Measurements from ENCODE around the gene SH3RF3. TPM values are rescaled to one million over a fixed set of nuclear protein-coding genes. Genes with fewer than 3 reads are reported as not detected.
A peak's percentile ranks its signal among the peaks of the same experiment; 100 is the strongest.

Gene SH3RF3
- total RNA-seq, 1 donor from 2014 or later: 59.5 TPM

DNA sequence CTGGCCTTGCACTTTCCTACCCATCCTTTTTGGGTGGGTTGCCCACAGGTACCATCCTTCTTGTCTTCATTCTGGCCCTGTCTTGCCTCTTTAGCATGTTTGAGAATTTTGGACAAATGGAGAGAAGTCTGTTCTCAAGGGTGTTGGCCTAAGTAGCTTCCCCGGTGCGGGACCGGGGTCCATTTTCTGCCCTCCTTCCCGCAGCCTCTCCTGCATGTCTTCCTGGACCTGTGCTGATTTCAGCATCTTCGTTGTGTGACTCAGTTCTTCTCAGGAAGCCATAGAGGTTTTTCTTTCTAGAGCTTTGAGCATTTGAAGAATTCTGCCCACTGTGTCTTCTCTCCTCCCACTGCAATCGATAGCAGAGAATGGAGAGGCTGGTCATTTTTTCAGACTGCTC, 172.7 kb downstream of the SH3RF3 start:
- H3K36me3 Mint-ChIP-seq (ENCODE audit: low read depth): no peaks in the 10 kb centered on the region
- no peak overlapping the region for H3K4me3 Mint-ChIP-seq (ENCODE audit: unreplicated experiment)
- TF ChIP-seq, protein P1, sequence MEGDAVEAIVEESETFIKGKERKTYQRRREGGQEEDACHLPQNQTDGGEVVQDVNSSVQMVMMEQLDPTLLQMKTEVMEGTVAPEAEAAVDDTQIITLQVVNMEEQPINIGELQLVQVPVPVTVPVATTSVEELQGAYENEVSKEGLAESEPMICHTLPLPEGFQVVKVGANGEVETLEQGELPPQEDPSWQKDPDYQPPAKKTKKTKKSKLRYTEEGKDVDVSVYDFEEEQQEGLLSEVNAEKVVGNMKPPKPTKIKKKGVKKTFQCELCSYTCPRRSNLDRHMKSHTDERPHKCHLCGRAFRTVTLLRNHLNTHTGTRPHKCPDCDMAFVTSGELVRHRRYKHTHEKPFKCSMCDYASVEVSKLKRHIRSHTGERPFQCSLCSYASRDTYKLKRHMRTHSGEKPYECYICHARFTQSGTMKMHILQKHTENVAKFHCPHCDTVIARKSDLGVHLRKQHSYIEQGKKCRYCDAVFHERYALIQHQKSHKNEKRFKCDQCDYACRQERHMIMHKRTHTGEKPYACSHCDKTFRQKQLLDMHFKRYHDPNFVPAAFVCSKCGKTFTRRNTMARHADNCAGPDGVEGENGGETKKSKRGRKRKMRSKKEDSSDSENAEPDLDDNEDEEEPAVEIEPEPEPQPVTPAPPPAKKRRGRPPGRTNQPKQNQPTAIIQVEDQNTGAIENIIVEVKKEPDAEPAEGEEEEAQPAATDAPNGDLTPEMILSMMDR (IDR thresholded peaks at IDR 0.05): no peak
- no peaks in the 10 kb centered on the region for H3K9me3 Mint-ChIP-seq (ENCODE audit: low read depth)
- H3K27me3 Mint-ChIP-seq (ENCODE audit: low read depth): no peaks in the 10 kb centered on the region
- H3K27ac Mint-ChIP-seq (ENCODE audit: unreplicated experiment): no peak overlapping the region
- peaks cover 24% of the 10 kb centered on the region for H3K4me1 Mint-ChIP-seq (ENCODE audit: low read depth)
- no peak for DNase-seq (ENCODE audit: low spot score)

GRCh38 chr2:109302319-109302718, 173.3 kb downstream of the SH3RF3 start:
- Mint-ChIP-seq H3K36me3 (ENCODE audit: low read depth) (no peaks in the 10 kb centered on the region), H3K9me3 (ENCODE audit: low read depth) (no peaks in the 10 kb centered on the region), H3K27ac (ENCODE audit: unreplicated experiment) (peak overlapping the region; percentile 66), H3K4me3 (ENCODE audit: unreplicated experiment) (no peak overlapping the region), H3K4me1 (ENCODE audit: low read depth) (peaks cover 24% of the 10 kb centered on the region), H3K27me3 (ENCODE audit: low read depth) (no peaks in the 10 kb centered on the region)
- TF ChIP-seq, protein P1 (IDR thresholded peaks at IDR 0.05): no peak
- no peak for DNase-seq (ENCODE audit: low spot score)

- DNase-seq (ENCODE audit: low spot score): no peak
- H3K27me3 Mint-ChIP-seq (ENCODE audit: low read depth): no peaks in the 10 kb centered on the region
- H3K27ac Mint-ChIP-seq (ENCODE audit: unreplicated experiment): no peak overlapping the region
- peaks cover 2% of the 10 kb centered on the region for H3K36me3 Mint-ChIP-seq (ENCODE audit: low read depth)
- no peak overlapping the region for H3K4me3 Mint-ChIP-seq (ENCODE audit: unreplicated experiment)
- H3K4me1 Mint-ChIP-seq (ENCODE audit: low read depth): peaks cover 7% of the 10 kb centered on the region
- no peaks in the 10 kb centered on the region for H3K9me3 Mint-ChIP-seq (ENCODE audit: low read depth)
- TF ChIP-seq, protein P1 (IDR thresholded peaks at IDR 0.05): no peak
Measured at GRCh38 chr2:109304242-109304641, 175.2 kb downstream of the SH3RF3 start.

GRCh38 chr2:109304731-109305470, 175.9 kb downstream of the SH3RF3 start:
- Mint-ChIP-seq H3K27ac (ENCODE audit: unreplicated experiment) (peak overlapping the region; percentile 58), H3K36me3 (ENCODE audit: low read depth) (peaks cover 4% of the 10 kb centered on the region), H3K27me3 (ENCODE audit: low read depth) (no peaks in the 10 kb centered on the region), H3K4me1 (ENCODE audit: low read depth) (peaks cover under 1% of the 10 kb centered on the region), H3K9me3 (ENCODE audit: low read depth) (no peaks in the 10 kb centered on the region), H3K4me3 (ENCODE audit: unreplicated experiment) (no peak overlapping the region)
- no peak for DNase-seq (ENCODE audit: low spot score)
- TF ChIP-seq, protein P1 (IDR thresholded peaks at IDR 0.05): no peak

DNA sequence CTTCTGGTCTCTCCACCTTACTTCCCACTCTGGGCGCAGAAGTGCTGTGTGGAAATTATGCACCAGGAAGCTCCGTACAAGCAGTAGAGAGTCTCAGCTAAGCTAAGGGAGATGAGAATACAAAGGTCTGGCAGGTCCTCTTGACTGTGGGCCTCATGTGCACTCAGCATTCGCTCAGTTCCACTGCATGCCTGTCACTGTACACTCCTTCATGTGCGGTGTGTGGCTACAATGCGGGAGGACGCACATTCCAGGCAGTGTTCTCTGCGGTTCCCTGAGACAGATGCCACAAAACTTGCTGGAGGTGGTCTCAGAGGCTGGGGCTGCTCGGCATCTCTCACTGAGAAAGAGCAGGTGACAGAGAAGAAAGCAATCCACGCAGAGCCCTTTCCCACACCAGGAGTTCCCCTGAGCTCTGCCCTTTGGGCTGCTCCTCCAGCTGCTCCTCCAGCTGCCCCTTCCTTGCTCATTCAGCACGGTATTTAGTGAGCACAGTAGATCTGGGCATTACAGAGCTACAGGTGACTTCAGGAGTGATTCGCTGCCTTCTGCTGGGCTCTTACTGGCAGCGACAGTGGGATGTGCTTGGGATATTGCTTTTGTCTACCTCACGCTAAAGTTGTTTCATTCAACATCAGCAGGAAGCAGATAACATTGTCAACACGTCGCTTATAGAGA, 176.6 kb downstream of the SH3RF3 start:
- TF ChIP-seq, protein P1 (IDR thresholded peaks at IDR 0.05): no peak
- Mint-ChIP-seq H3K36me3 (ENCODE audit: low read depth) (peaks cover 4% of the 10 kb centered on the region), H3K27me3 (ENCODE audit: low read depth) (no peaks in the 10 kb centered on the region), H3K9me3 (ENCODE audit: low read depth) (no peaks in the 10 kb centered on the region), H3K27ac (ENCODE audit: unreplicated experiment) (peak overlapping the region; percentile 58), H3K4me1 (ENCODE audit: low read depth) (no peaks in the 10 kb centered on the region), H3K4me3 (ENCODE audit: unreplicated experiment) (no peak overlapping the region)
- no peak for DNase-seq (ENCODE audit: low spot score)

All from chondrocyte (in vitro differentiated cells).